NOMO-1 treated with DMSO at 0.1 percent for 48 hours (cell line): ENCODE results near the gene EEF1E1.

ENCODE experiments used
- DNase-seq: peaks from one replicate; lab custom pipeline; 2025; ENCODE audit not compliant: unreplicated experiment; lab: John Stamatoyannopoulos, UW

The EEF1E1 gene

GRCh38 chr6:8102122-8102958 lies at the start of gene EEF1E1:
TSS of gene EEF1E1 (minus strand) at chr6:8102548. CDS start at chr6:8102521, 27 bp downstream.
- DNase-seq: peak; percentile 96

- no peak for DNase-seq
Observed at GRCh38 chr6:8149350-8149749, 47.0 kb upstream of the EEF1E1 start.

GRCh38 chr6:8143945-8144344 lies 41.6 kb upstream of the EEF1E1 start:
- no peak for DNase-seq

DNA sequence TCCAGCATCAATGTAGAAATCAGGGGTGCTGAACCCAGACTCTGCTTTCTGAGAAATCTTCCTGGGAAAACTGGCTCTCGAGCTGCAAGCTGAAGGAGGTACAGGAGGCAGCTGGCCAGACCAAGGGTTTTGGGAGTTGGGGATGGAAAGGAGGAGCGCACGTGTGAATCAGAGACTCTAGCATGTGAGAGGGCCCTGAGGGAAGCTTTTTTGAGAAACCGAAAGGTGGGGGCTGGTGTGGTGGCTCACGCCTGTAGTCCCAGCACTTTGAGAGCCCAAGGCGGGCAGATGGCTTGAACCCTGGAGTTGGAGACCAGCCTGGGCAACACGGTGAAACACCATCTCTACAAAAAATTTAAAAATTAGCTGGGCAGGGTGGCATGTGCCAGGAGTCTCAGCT lies 37.1 kb upstream of the EEF1E1 start:
- DNase-seq: no peak

GRCh38 chr6:8137529-8137939 lies 35.2 kb upstream of the EEF1E1 start:
- DNase-seq: no peak

DNA sequence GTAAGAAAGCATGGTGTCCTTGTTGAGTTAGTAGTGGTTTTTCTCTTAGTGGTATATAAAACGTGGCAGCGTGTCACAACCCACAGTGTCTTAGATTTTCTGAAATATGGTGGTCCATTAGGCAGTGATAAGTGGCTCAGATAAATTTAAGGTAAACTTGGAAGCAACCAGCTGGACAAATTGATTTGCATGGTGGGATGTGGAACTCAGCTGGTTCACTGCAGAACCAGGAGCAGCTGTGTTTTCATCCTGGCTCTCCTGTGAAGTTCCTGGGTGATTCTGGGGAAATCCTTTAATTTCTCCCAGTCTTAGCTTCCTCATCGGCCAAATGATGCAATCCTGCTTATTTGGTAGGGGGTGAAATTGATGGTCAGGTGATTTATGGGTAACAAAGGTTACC lies 32.9 kb upstream of the EEF1E1 start:
- DNase-seq: no peak

DNA sequence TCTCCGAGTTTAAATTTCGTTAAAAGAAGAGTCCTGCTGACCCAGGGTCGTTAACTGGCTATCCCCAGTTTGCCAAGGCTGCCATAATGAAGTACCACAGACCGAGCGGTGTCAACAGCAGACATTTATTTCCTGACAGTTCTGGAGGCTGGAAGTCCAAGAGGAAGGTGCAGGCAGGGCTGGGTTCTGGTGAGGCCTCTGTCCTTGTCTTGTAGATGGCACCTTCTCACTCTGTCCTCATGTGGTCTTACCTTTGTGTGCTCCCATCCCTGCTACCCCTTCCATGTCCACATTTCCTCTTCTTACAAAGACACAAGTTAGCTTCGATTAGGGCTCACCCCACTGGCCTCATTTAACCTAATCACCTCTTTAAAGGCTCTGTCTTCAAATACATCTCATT lies 29.8 kb upstream of the EEF1E1 start:
- no peak for DNase-seq

- DNase-seq: peak; percentile 64
Observed at GRCh38 chr6:8131265-8131897, 29.0 kb upstream of the EEF1E1 start.

GRCh38 chr6:8130399-8130798 lies 28.1 kb upstream of the EEF1E1 start:
- peak; percentile 24 for DNase-seq

DNA sequence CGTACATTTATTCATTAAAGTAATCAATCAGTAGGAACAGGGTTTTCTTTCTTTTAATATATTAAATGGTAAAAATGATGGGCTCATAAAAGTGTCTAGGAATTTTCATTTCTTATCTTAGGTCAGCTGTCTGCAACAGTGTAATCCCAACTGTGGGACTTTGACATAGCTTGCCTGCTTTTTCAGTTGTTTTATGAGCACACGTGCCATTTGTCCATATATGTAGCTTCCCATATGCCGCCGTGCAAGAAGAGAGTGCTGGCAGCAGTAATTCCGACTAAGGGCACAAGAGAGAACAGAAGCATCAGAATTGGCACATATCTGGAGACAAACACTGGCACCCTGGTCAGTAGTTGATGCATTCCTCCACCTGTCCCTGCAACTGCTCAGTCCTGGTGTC lies 20.9 kb upstream of the EEF1E1 start:
- DNase-seq: no peak

DNA sequence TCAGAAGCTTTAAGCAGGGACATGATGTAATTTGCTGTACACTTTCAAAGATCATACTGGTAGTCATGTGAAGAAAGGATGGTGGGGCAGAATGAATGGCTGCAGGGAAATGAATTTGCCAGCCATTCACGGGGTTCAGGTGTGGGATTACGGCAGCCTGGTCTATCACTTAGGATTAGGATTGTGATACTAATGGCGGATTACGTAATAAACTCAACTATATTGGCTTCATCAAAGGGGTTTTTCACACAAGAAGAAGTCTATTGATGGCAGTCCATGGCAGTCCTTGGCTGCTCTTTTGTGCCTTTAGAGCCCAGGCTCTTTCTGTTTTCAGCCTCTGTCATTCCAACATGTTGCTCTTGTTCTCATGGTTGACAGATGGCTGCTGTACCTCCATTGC lies 12.6 kb upstream of the EEF1E1 start:
- no peak for DNase-seq

DNA sequence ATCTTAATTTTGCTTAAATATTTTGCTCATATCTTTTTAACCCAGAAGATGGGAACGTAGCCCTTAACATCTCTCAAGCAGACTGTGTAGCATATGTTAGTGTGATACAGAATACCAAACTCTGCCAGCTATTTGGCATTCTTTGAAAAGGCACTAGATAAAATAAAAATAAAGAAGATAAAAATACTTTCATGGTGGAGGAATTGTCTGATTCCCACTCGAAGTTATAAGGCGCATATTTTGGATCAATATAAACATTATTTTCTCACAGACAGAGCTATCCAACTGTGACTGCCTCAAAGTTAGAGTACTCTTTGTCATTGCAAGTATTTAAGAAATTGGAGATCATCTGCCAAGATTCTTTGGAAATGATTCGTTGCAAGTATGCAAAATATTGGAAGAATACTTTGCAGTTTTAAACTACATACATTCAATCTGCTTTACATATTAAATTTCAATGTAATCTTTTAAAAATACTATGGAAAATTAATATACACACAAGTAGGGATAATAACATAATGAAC lies 10.8 kb upstream of the EEF1E1 start:
- no peak for DNase-seq

DNA sequence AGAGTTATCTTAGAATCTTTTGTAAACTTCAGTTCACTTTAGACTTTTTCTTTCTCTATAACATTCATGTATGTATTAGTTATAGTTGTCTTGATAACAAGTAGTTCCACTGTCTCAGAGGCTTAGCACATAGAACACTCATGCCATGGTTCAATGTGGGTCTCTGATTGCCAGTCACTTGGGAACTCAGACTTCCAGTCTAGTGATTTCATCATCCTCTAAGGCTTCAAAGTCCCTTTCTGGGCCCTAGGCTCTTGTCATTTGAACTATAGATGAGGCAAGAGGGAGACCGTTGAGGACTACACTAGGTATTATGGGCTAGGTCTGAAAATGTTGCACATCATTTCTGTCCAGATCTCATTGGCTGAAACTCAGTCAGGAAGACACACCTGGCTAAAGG lies 8.4 kb upstream of the EEF1E1 start:
- no peak for DNase-seq

- DNase-seq: no peak
Observed at GRCh38 chr6:8110117-8110721, 7.9 kb upstream of the EEF1E1 start.

- no peak for DNase-seq
Observed at GRCh38 chr6:8108759-8109539, 6.6 kb upstream of the EEF1E1 start.

- no peak for DNase-seq
Observed at GRCh38 chr6:8108031-8108660, 5.8 kb upstream of the EEF1E1 start.

DNA sequence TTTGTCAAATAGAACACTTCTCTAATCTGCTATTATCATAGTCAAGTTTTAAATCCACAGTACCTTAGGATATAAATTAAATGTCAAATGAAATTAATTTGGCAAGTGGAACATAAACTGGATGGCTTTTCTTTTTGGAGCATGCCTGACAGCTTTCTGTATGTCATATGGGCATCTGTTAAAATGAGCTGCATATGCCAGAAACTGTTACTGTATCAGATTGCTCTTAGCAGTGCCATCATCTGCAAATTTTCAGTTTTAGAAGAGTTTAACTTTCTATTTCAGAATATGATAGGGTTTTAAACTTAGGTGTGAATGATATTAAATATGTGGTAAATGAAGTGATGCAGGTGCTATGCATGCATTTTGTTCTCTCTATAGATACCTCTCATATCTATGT lies 3.4 kb upstream of the EEF1E1 start:
- DNase-seq: no peak

- no peak for DNase-seq
Observed at GRCh38 chr6:8103726-8104125, 1.4 kb upstream of the EEF1E1 start.

GRCh38 chr6:8100159-8100854 lies 2.0 kb downstream of the EEF1E1 start:
- peak; percentile 66 for DNase-seq

DNA sequence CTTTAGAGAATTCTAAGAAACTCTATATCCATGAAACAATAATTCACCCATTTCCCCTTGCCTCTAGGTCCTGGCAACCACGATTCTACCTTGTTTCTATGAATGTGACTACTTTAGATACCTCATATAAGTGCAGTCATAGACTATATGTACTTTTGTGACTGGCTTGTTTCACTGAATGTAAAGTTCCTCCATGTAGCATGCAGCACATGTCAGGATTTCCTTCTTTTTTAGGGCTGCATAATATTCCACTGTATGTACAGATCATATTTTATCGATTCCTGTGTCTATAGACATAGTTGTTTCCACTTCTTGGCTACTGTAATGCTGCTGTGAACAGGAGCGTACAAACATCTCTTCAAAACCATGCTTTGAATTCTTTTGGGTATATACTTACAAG lies 11.7 kb downstream of the EEF1E1 start:
- no peak for DNase-seq
